Lower lobe of right lung (tissue), 2 donors: ENCODE results near the gene SMYD3. TPM values are rescaled to one million over a fixed set of nuclear protein-coding genes. Genes with fewer than 3 reads are reported as not detected.

ENCODE experiments used
- ATAC-seq, 2 donors: fragments of 200-7000 bp; cut with Tn5 transposase; one replicate each; pipeline ENCODE4 v1.9.1; 2020 to 2022; ENCODE audit warnings: mild to moderate bottlenecking in 2 of 2, moderate library complexity in 2 of 2
- DNase-seq: peaks from one replicate; pipeline ENCODE4 v3.0.0-alpha.2; 2020
- H3K27ac ChIP-seq: fragments of 200-600 bp; one replicate; pipeline ENCODE4 v1.8.0; 2022
- H3K27me3 ChIP-seq: fragments of 200-600 bp; one replicate; pipeline ENCODE4 v1.8.0; 2022; ENCODE audit warnings: low read depth
- H3K36me3 ChIP-seq: fragments of 200-600 bp; one replicate; pipeline ENCODE4 v1.8.0; 2022; ENCODE audit warnings: mild to moderate bottlenecking
- H3K4me1 ChIP-seq: fragments of 200-600 bp; one replicate; pipeline ENCODE4 v1.8.0; 2022
- H3K4me3 ChIP-seq: fragments of 200-600 bp; one replicate; pipeline ENCODE4 v1.8.0; 2022; ENCODE audit warnings: mild to moderate bottlenecking
- H3K9me3 ChIP-seq: fragments of 200-600 bp; one replicate; pipeline ENCODE4 v1.8.0; 2022
- intact Hi-C: fragments of 100-400 bp; cut with DNase I; formaldehyde crosslinking; loops from one replicate; pipeline ENCODE4 v1.11.0; 2022
- total RNA-seq: library from RNA; stranded (reverse); fragmentation: NEBNext Ultra II Directional; extraction: Animal tissue kit (Norgen Biotek cat#: 25700); gene quantifications from one replicate; pipeline ENCODE4 v1.2.1, GENCODE V29; 2021
- TF ChIP-seq, protein P1 (sequence below): fragments of 200-600 bp; IDR thresholded peaks from one replicate; pipeline ENCODE4 v1.8.0; 2022; ENCODE audit warnings: antibody characterized with exemption, mild to moderate bottlenecking
- donor health status: DM: no; HTN: yes; CAD: no; lungs with severe emphysema.

SMYD3 gene
- total RNA-seq, 1 donor from 2014 or later = 20.5 TPM

DNA sequence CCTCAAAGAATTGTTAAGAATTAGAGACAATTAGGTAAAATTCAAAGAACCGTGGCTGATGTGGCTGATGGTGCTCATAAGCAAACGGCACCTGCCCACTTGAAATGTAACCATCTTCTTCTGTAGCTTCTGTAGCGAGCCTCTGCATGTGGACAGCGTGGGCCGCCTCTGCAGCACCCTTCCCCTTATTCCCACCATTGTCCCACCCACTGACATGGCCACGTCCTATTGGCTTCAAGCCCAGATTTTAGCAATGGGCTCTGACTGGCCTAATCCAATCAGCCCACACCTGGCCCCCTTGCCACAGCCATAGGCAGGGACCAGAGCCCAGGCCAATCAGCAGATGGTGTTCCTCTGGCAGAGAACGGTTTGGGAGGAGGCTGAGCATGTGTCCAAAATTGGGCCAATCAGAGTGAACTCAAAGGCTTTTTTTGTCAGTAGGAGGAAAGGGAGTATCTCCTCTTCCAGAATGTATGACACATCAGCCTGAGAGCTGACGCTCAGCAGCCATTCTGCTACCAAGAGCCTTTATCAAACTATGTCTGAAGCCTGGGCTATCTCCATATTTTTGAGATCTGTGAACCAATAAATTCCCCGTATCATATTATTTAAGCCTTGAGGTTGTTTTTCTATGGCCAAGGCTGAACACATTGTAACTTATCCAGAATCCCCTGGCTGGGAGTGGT, 518.5 kb downstream of the SMYD3 start:
- Histone ChIP-seq H3K27me3 (no peaks in the 10 kb centered on the region), H3K27ac (no peak overlapping the region), H3K36me3 (no peaks in the 10 kb centered on the region), H3K9me3 (no peaks in the 10 kb centered on the region), H3K4me1 (peaks cover 5% of the 10 kb centered on the region), H3K4me3 (no peak overlapping the region)
- TF ChIP-seq, protein P1, sequence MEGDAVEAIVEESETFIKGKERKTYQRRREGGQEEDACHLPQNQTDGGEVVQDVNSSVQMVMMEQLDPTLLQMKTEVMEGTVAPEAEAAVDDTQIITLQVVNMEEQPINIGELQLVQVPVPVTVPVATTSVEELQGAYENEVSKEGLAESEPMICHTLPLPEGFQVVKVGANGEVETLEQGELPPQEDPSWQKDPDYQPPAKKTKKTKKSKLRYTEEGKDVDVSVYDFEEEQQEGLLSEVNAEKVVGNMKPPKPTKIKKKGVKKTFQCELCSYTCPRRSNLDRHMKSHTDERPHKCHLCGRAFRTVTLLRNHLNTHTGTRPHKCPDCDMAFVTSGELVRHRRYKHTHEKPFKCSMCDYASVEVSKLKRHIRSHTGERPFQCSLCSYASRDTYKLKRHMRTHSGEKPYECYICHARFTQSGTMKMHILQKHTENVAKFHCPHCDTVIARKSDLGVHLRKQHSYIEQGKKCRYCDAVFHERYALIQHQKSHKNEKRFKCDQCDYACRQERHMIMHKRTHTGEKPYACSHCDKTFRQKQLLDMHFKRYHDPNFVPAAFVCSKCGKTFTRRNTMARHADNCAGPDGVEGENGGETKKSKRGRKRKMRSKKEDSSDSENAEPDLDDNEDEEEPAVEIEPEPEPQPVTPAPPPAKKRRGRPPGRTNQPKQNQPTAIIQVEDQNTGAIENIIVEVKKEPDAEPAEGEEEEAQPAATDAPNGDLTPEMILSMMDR = no peak
- ATAC-seq = no peak
- intact Hi-C loops = no loop called here
- no peak for DNase-seq

GRCh38 chr1:245987997-245988392, 519.1 kb downstream of the SMYD3 start:
- intact Hi-C loops = no loop called here
- Histone ChIP-seq H3K27ac (no peak overlapping the region), H3K27me3 (no peaks in the 10 kb centered on the region), H3K4me1 (peaks cover 5% of the 10 kb centered on the region), H3K9me3 (no peaks in the 10 kb centered on the region), H3K36me3 (no peaks in the 10 kb centered on the region), H3K4me3 (no peak overlapping the region)
- TF ChIP-seq, protein P1 = no peak
- no peak for DNase-seq
- ATAC-seq = no peak

DNA sequence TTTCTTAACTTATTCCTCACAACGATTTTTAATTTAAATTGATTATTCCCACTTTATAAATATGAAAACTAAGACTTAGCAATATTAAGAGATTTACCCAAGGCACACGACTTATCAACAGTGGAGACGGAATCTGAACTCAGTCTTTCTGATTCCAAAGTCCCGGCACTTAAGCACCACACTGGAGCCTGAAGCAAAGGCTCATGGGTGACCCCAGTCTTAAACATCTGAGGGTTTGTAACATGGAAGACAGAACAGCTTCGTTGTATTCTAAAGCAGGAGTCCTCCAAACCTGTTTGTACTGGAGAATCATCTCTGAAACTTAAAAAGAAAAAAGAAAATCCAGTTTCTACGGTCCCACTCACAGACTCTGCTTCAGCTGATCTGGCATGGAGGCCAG, 519.5 kb downstream of the SMYD3 start:
- Histone ChIP-seq H3K27me3 (no peaks in the 10 kb centered on the region), H3K4me3 (no peak overlapping the region), H3K4me1 (peaks cover 5% of the 10 kb centered on the region), H3K27ac (no peak overlapping the region), H3K9me3 (no peaks in the 10 kb centered on the region), H3K36me3 (no peaks in the 10 kb centered on the region)
- TF ChIP-seq, protein P1 = no peak
- ATAC-seq (no peak), DNase-seq (no peak)
- intact Hi-C loops = no loop called here

DNA sequence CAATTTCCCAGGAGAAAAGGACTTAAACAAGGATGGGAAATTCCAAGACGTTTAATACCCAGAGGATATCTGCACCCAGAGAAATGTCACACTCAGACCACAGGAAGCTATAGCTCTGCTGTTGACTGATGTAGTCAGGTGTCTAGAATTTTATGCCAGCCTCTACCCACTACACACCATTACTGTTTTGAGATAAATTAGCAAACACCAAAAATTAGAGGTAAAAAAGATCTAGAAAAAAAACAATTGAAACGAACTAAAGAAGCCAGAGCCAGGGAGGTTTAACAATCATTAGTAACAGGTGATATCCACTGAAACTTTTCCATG, 519.9 kb downstream of the SMYD3 start:
- no peak for DNase-seq
- no peak for ATAC-seq
- no peak overlapping the region for H3K4me3 ChIP-seq

DNA sequence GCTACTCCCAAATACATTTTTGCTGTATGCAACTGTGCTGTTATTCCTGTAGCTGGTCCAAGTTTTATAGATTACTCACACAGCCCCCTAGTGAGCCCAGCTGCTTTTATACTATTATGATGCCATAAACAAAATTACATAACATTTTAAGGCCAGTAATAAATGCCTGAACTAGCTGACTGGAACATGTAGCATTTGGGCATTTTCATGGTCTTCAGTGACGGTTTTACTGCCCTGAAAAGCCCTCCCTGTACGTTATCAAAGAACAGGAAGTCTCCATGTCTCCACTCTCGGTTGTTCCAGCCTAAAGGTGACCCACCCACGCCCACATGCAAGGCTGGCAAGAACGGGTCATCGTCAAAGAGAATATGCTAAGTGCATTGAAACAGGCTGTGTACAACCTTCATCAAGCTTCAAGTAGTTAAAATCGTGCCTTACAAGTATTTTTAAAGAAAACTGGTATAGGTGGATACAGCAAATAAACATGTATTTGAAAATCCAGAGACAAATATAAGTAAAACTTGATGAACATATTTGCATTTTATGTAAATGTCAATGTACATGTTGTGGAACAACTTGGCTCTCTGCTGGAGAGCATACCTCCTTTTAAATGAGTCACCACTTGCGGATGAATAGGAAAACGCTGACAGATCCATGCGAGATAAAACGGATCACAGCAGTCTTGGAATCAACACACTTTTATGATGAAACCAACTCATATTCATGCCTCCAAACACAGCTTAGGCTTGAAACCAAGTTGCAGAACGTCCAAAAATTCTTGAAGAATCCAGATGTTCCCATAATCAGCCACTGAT, 520.5 kb downstream of the SMYD3 start:
- H3K27ac ChIP-seq = no peak overlapping the region
- peaks cover 5% of the 10 kb centered on the region for H3K4me1 ChIP-seq
- H3K4me3 ChIP-seq = no peak overlapping the region
- TF ChIP-seq, protein P1 = no peak
- DNase-seq (no peak), ATAC-seq (peak in 1 of 2 donors; percentile 9)
- no peaks in the 10 kb centered on the region for H3K36me3 ChIP-seq
- H3K9me3 ChIP-seq = no peaks in the 10 kb centered on the region
- intact Hi-C loops = no loop called here
- H3K27me3 ChIP-seq = no peaks in the 10 kb centered on the region

More for the DNA sequence above, 519.9 kb downstream of the SMYD3 start:
- H3K27ac ChIP-seq = no peak overlapping the region
- TF ChIP-seq, protein P1 = no peak
- intact Hi-C loops = no loop called here
- no peaks in the 10 kb centered on the region for H3K36me3 ChIP-seq
- H3K9me3 ChIP-seq = no peaks in the 10 kb centered on the region
- no peaks in the 10 kb centered on the region for H3K27me3 ChIP-seq
- H3K4me1 ChIP-seq = peaks cover 5% of the 10 kb centered on the region
